Esophagus squamous epithelium (tissue), 4 donors: ENCODE data around the gene FRMD3.

Source experiments
- CTCF ChIP-seq, 6 experiments: fragments of 450-650 bp in 4 of 6; fragments of 200-600 bp in 2 of 6; sonication (generic) in 2 of 6; IDR thresholded peaks; one replicate each; pipeline ENCODE4 v1.5.1; 2016 to 2019; ENCODE audit warnings: antibody characterized with exemption in 6 of 6, mild to moderate bottlenecking in 4 of 6, moderate library complexity in 4 of 6
- POLR2A ChIP-seq, 4 donors: fragments of 450-650 bp; IDR thresholded peaks; one replicate each; pipeline ENCODE4 v1.6.1; 2017; ENCODE audit warnings: antibody characterized with exemption in 4 of 4, mild to moderate bottlenecking in 4 of 4, moderate library complexity in 3 of 4

GRCh38 chr9:83476513-83476912 lies 61.7 kb downstream of the FRMD3 start:
- TF ChIP-seq POLR2A (IDR thresholded peaks at IDR 0.05) = no peak
- TF ChIP-seq CTCF (IDR thresholded peaks at IDR 0.05) = no peak
